Epithelial cell of proximal tubule (primary cell): Measurements from ENCODE around the gene DHX8. TPM values are rescaled to one million over a fixed set of nuclear protein-coding genes. Genes with fewer than 3 reads are reported as not detected.
A peak's percentile ranks its signal among the peaks of the same experiment; 100 is the strongest.

Experiments
- DNase-seq: peaks from one replicate; pipeline ENCODE4 v3.0.0-alpha.2; 2011; ENCODE audit warnings: low read depth
- H3K4me3 ChIP-seq: 2 replicates; pipeline ENCODE4 v1.5.1; 2011; ENCODE audit warnings: low read depth, mild to moderate bottlenecking, low read length
- total RNA-seq: library from RNA; depleted of rRNA; stranded (reverse); fragments of >200 nt; gene quantifications from 2 replicates; pipeline ENCODE4 v1.2.3, GENCODE V29; 2015
- TF ChIP-seq, protein P1 (sequence below): conservative IDR thresholded peaks from 2 replicates; pipeline ENCODE4 v1.5.1; 2012; ENCODE audit warnings: low read depth, mild to moderate bottlenecking, low read length

Gene DHX8
- total RNA-seq, 1 donor from 2014 or later, result 25.8 TPM

DNA sequence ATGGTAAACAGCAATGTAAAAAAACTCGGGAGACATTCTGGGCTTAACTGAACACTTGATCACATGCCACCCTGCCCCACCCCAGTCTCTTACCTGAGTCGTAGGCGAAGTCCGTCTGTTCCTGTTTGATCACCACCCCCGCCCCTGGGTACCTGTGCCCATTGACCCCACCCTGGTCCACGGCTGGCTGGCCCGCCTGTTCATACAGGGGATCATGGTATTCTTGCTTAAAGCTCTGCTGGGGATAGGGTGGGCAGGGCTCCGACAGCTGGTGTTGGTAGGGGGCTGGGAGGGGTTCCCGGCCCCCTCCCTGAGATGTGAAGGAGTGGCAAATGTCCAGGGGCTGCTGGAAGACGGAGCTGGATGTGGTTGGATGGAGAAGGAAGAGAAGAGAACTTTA is 48.8 kb downstream of the DHX8 start:
- DNase-seq, result no peak
- no peak overlapping the region for H3K4me3 ChIP-seq
- TF ChIP-seq, protein P1, sequence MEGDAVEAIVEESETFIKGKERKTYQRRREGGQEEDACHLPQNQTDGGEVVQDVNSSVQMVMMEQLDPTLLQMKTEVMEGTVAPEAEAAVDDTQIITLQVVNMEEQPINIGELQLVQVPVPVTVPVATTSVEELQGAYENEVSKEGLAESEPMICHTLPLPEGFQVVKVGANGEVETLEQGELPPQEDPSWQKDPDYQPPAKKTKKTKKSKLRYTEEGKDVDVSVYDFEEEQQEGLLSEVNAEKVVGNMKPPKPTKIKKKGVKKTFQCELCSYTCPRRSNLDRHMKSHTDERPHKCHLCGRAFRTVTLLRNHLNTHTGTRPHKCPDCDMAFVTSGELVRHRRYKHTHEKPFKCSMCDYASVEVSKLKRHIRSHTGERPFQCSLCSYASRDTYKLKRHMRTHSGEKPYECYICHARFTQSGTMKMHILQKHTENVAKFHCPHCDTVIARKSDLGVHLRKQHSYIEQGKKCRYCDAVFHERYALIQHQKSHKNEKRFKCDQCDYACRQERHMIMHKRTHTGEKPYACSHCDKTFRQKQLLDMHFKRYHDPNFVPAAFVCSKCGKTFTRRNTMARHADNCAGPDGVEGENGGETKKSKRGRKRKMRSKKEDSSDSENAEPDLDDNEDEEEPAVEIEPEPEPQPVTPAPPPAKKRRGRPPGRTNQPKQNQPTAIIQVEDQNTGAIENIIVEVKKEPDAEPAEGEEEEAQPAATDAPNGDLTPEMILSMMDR, result no peak

DNA sequence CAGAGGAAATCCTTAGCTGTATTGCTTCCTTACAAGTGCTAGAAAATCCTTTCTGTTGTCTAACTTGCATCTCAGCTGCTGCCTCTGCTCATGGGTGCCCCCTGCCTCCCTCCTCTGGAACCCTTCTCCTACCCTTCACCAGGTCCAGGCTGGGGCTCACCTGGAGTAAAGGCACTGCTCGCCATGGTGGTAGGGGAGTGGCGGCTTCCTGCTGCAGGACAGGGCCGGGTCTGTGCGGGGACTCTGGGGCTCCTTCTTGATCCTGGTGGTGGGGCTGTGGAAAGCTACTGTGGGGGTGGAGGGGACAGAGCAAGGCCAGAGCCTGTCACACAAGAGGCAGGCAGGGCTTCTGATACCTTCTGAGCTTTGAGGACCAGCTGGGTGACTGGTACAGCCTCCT is 49.9 kb downstream of the DHX8 start:
- TF ChIP-seq, protein P1, result peak; percentile 6
- DNase-seq, result no peak
- no peak overlapping the region for H3K4me3 ChIP-seq

DNA sequence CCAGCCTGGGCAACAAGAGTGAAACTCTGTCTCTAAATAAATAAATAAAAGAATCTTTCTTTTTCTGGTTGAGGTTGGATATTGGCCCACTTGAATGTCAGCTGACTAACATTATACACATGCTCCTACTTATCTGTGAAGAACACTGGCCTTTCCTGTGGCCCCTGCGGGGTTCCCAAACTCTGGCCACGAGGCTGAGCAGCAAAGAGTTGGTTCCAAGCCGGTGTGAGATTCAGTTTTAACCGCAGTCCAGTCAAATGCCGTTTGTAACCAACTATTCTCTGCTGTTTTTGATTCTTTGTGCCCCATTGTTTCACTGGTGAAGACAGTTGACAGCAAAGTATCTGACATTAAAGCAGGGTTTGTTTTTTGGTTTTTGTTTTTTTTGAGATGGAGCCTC is 51.1 kb downstream of the DHX8 start:
- no peak overlapping the region for H3K4me3 ChIP-seq
- TF ChIP-seq, protein P1, result no peak
- DNase-seq, result no peak

DNA sequence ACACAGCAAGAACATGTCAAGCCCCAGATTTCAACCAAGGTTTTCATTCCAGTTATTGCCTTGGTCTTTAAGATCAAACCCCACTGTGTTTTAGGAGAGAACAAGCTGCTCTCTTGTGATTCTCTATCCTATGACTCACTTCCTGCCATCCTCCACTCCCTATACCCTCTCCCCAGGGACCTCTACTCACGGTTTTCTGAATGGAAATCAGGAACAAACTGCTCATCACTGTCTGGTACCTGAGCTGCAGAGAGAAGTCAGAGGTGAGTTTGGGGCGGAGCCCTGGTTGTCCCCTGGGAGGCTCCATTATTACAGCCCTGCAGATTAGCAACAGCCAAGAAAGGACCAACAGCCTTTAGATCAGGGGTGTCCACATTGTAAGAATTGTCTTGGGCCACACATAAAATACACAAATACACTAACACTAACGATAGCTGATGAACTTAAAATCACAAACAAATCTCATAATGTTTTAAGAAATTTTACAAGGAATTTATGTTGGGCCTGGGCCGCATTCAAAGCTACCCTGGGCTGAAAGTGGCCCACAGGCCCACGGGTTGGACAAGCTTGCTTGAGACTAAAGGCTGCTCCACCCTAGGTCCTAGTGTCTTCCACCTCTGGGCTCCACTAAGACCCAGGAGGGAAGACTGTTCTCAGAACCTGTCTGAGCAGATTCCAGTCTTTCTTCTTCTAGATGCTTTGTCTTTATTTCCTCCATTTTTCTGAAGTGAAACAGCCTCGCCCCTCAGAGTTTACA is 52.6 kb downstream of the DHX8 start:
- TF ChIP-seq, protein P1, result no peak
- DNase-seq, result no peak
- H3K4me3 ChIP-seq, result no peak overlapping the region

DNA sequence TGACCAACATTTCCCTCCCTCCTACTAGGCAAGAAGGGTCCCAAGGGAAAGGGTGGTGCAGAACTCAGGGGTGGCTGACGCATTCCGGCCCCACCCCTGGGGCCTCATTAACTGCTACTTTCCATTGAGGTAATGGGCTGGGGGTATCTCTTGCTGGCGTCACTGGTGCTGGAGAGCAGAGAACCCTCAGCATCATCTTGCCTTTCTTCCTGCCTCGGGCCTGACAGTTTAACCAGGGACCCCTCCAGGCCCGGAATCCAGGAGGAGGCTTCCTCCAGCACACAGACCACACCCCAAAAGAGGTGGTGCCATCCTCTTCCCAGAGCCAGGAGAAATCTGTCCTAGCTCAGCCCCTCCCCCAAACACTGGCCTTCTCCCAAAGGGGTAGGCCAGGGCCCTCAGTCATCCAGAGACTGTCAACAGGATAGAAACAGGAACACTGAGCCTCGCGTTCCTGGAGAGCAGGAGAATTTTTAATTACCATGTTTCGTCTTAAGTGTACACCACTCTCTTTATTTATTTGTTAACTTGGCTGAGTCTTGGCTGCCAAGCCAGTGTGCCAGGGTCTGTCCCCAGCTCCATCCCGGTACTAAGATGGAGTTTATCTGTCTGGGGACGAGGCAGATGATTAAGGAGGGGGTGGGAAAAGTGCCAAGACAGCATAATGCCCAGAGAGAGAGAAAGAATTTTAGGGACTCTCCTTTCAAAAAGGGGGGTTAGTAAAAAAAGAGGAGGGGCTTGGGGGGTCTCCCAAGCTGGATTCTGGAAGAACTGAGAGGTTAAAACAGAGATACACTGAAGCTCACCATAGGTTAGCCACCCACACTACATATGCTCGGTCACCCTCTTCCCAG is 57.3 kb downstream of the DHX8 start:
- no peak overlapping the region for H3K4me3 ChIP-seq
- no peak for DNase-seq
- TF ChIP-seq, protein P1, result no peak

DNA sequence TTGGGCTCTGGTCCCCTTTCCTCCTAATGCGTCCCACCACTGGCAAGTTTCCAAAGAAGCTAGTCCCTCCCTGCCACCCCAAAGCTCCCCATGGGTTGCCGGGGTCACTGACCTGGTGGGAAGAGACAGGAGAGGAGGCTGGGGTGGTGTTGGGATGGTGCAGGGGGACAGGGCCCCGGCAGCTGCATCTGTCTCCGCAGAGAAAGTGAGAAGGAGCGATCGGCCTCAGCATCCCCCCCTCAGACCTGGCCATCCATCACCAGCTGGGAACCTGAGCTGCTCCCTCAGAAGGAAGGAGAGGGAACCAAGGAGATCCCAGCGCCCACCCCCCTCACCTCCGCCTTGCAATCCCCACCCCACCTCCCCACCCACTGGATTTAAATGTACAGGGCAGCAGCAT is 59.1 kb downstream of the DHX8 start:
- DNase-seq, result no peak
- TF ChIP-seq, protein P1, result no peak
- H3K4me3 ChIP-seq, result no peak overlapping the region
